Measurements from ENCODE around the gene MINDY4. TPM values are rescaled to one million over a fixed set of nuclear protein-coding genes. Genes with fewer than 3 reads are reported as not detected.
A peak's percentile ranks its signal among the peaks of the same experiment; 100 is the strongest.

Gene MINDY4
- total and polyA plus RNA-seq, 7 experiments from 2014 or later: 0.41 to 1.5 (median 0.91) TPM

DNA sequence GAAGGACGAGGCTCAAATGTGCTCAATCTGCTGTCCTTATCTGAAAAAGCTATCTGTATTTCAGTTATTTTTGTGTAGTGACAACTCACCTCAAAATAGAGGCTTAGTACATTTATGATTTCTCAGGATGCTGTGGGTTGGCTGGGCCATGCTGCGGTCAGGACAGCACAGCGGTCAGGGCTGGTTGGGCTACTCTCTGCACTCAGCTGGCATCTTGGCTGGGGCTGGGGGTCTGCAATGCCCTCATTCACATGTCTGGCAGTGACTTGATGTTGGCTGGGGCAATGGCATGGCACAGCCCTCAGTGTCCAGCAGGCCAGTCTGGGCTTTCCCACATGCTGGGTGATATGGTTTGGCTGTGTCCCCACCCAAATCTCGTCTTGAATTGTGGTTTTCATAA, 34.9 kb upstream of the MINDY4 start:
- no peaks in the 10 kb centered on the region for H3K9me3 ChIP-seq (ENCODE audit: control insufficient read depth in 2 of 3, low read length in 3 of 3)
- DNase-seq (no peak), ATAC-seq (no peak)
- Mint-ChIP-seq H3K4me1 (peaks cover 29 to 70% (median 62%) of the 10 kb centered on the region in 7 donors), H3K9me3 (peaks cover 0 to 3% (median 0%) of the 10 kb centered on the region in 11 donors), H3K27me3 (no peaks in the 10 kb centered on the region), H3K36me3 (peaks cover 0 to 6% (median 0%) of the 10 kb centered on the region in 5 donors), H3K27ac (peak overlapping the region in 5 of 9 donors; percentile 17 to 54 (median 41)), H3K4me3 (no peak overlapping the region)
- H3K36me3 ChIP-seq (ENCODE audit: control insufficient read depth in 2 of 3, insufficient read depth in 3 of 3, low read length in 3 of 3): no peaks in the 10 kb centered on the region
- H3K4me1 ChIP-seq (ENCODE audit: control insufficient read depth in 2 of 2, insufficient read depth in 2 of 2, low read length in 2 of 2): peaks cover 23 to 45% of the 10 kb centered on the region in 2 donors
- H3K4me3 ChIP-seq (ENCODE audit: low read length): no peak overlapping the region
- CTCF ChIA-PET: interaction anchor here (1.3 to 8.6 kb wide), 2 partner anchors 8 to 35 kb away, joined by 4 to 158 read pairs; no protein-coding TSS in a partner anchor
- intact Hi-C loops (cut with micrococcal nuclease): loop anchor here in 1 of 2 donors (5.0 kb wide), 1 partner anchor 579 kb away; no protein-coding TSS in a partner anchor
- no peaks in the 10 kb centered on the region for H3K27me3 ChIP-seq (ENCODE audit: control insufficient read depth in 2 of 2, insufficient read depth in 2 of 2, low read length in 2 of 2)
- H3K27ac ChIP-seq (ENCODE audit: low read depth, low read length): no peak overlapping the region
- POLR2A ChIA-PET: interaction anchor here (0.6 to 2.0 kb wide), 2 partner anchors 9 to 27 kb away, joined by 3 to 19 read pairs; no protein-coding TSS in a partner anchor

DNA sequence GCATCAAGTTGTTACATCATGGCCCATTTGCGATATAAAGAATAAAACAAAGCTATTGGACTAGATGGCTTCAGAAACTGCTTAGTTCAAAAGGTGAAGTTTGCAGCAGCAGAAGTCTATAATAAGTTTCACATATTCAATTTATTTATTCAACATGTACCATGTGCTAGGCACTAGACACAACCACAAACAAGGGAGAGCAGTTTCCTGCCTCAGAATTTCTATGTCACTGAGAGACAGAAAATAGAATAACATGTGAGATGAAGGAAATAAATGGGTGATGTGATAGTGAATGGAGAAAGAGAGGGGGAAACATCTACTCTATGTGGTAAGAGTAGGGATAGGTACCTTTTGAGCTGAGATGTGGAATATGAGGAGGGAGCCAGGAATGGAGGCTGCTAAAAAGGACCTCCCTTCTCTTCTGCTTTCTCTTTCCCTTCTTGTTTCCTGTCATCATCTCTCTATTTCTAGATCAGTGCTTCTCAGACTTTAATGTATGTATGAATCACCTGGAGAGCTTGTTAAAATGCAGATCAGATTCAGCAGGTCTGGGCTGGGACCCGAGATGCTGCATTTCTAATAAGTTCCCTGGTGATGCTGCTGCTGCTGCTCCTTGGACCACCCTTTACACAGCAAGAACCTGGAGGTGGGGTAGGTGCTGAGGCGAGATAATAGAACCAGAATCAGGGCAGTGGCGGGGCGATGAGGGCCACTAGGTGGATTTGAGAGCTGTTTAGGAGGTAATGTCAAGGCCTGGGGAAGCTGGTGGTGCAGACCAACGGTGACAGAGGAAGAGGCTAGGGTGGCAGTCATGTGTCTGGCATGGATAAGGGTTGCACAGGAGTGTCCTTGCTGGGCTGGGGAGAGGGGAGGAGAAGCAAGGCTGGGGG, 32.9 kb upstream of the MINDY4 start:
- POLR2A ChIA-PET: interaction anchor here (0.6 to 4.7 kb wide), 8 partner anchors 11 to 144 kb away, joined by 3 to 126 read pairs (median 6); no protein-coding TSS in a partner anchor
- peak; percentile 52 for ATAC-seq
- Mint-ChIP-seq H3K27ac (peak overlapping the region; percentile 85 to 97 (median 93)), H3K4me3 (peak overlapping the region; percentile 17 to 84 (median 70)), H3K4me1 (peaks cover 22 to 55% (median 46%) of the 10 kb centered on the region in 7 donors), H3K9me3 (peaks cover 0 to 3% (median 0%) of the 10 kb centered on the region in 11 donors), H3K27me3 (peaks cover 0 to 2% (median 0%) of the 10 kb centered on the region in 5 donors), H3K36me3 (peaks cover 0 to 6% (median 0%) of the 10 kb centered on the region in 5 donors)
- H3K4me3 ChIP-seq (ENCODE audit: low read length): peak overlapping the region; percentile 36
- H3K27ac ChIP-seq (ENCODE audit: low read depth, low read length): peak overlapping the region; percentile 61
- peak in 6 of 9 donors; percentile 28 to 55 (median 46) for DNase-seq
- peaks cover 23 to 41% of the 10 kb centered on the region in 2 donors for H3K4me1 ChIP-seq (ENCODE audit: control insufficient read depth in 2 of 2, insufficient read depth in 2 of 2, low read length in 2 of 2)
- H3K27me3 ChIP-seq (ENCODE audit: control insufficient read depth in 2 of 2, insufficient read depth in 2 of 2, low read length in 2 of 2): no peaks in the 10 kb centered on the region
- intact Hi-C loops (cut with micrococcal nuclease): loop anchor here (1.0 to 5.0 kb wide), 3 partner anchors 11 to 581 kb away; partner anchors contain the start of gene GARS1 (in 1 of the 2)
- CTCF ChIA-PET: interaction anchor here (0.6 to 8.6 kb wide), 6 partner anchors 10 to 235 kb away, joined by 4 to 158 read pairs (median 24); partner anchors contain the start of gene CRHR2
- H3K9me3 ChIP-seq (ENCODE audit: control insufficient read depth in 2 of 3, low read length in 3 of 3): no peaks in the 10 kb centered on the region
- H3K36me3 ChIP-seq (ENCODE audit: control insufficient read depth in 2 of 3, insufficient read depth in 3 of 3, low read length in 3 of 3): no peaks in the 10 kb centered on the region

DNA sequence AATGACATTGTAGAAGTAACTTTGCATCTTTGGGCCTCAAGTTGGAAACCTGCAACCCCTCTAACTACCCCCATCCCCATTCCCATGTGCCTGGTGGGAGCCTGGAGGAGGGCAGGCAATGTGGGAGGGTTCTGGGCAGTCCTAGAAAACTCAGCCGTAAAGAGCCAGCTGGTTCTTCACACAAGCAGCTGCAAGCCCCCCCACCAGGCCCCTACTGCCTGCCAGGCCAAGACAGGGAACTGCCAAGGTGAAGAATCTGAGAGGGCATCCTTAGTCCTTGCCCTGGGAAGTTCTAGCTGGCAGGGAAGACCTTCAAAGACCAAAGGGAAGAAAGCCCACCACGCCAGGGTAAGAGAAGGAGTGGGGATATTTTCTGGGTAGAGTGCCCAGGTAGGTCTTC, 31.5 kb upstream of the MINDY4 start:
- POLR2A ChIA-PET: interaction anchor here (0.7 to 4.7 kb wide), 8 partner anchors 12 to 146 kb away, joined by 3 to 126 read pairs (median 6); partner anchors contain the start of gene GARS1

DNA sequence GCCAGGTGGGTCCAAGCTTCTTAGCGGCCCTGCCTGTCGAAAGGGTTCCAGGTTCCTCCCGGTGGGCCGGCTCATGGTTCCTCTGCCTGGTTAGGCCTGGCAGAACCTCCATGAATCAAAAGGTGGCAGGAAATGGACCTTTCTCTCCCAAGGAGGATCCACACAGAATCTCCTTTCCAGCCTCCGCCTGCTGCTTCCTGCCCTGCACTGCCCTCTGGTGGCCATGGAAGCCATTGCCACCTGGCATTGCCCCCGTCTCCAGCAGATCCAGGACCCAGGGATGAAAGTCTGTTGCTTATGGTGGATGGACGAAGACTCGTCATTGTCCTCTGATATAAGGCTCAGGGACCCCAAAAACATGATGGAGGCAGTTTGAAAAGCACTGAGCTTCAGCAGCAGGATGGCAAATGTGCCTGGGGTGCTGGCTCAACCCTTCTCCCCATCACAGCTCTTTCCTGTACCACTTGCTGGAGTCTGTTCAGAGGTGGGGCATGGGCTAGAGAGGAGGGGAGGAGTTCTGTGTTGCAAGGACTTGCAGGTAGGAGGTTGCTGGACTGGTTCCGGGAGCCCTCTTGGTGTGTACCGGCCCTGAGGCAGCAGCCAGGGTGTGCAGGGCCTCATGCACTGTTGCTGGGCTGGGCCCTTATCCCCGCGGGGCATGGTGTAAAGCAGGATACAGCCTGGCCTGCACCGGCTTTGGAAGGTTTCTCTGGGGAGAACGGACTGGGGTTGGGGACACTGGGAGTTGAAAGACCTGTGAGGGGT, 30.6 kb upstream of the MINDY4 start:
- Mint-ChIP-seq H3K4me3 (peak overlapping the region in 3 of 10 donors; percentile 18 to 42 (median 35)), H3K4me1 (peaks cover 22 to 44% (median 39%) of the 10 kb centered on the region in 7 donors), H3K27me3 (peaks cover 0 to 5% (median 0%) of the 10 kb centered on the region in 5 donors), H3K27ac (peak overlapping the region in 7 of 9 donors; percentile 47 to 95 (median 73)), H3K9me3 (peaks cover 0 to 3% (median 0%) of the 10 kb centered on the region in 11 donors), H3K36me3 (peaks cover 0 to 3% (median 0%) of the 10 kb centered on the region in 5 donors)
- no peaks in the 10 kb centered on the region for H3K36me3 ChIP-seq (ENCODE audit: control insufficient read depth in 2 of 3, insufficient read depth in 3 of 3, low read length in 3 of 3)
- no peaks in the 10 kb centered on the region for H3K9me3 ChIP-seq (ENCODE audit: control insufficient read depth in 2 of 3, low read length in 3 of 3)
- POLR2A ChIA-PET: interaction anchor here (1.0 to 4.7 kb wide), 7 partner anchors 13 to 147 kb away, joined by 3 to 126 read pairs (median 5); partner anchors contain the start of gene GARS1
- CTCF ChIA-PET: interaction anchor here (0.6 to 8.6 kb wide), 25 partner anchors 10 to 233 kb away, joined by 3 to 158 read pairs (median 4); partner anchors contain the start of gene CRHR2
- H3K27me3 ChIP-seq (ENCODE audit: control insufficient read depth in 2 of 2, insufficient read depth in 2 of 2, low read length in 2 of 2): no peaks in the 10 kb centered on the region
- no peak overlapping the region for H3K27ac ChIP-seq (ENCODE audit: low read depth, low read length)
- H3K4me3 ChIP-seq (ENCODE audit: low read length): no peak overlapping the region
- DNase-seq: peak; percentile 55 to 85 (median 72)
- peaks cover 27 to 41% of the 10 kb centered on the region in 2 donors for H3K4me1 ChIP-seq (ENCODE audit: control insufficient read depth in 2 of 2, insufficient read depth in 2 of 2, low read length in 2 of 2)
- ATAC-seq: peak; percentile 74
- intact Hi-C loops (cut with micrococcal nuclease): loop anchor here (1.0 to 5.0 kb wide), 8 partner anchors 38 to 230 kb away; partner anchors contain the start of genes CRHR2 (in 1 of the 2) and GARS1 (in 1 of the 2)

More for the DNA sequence above, 31.5 kb upstream of the MINDY4 start:
- intact Hi-C loops (cut with micrococcal nuclease): loop anchor here (1.0 to 5.0 kb wide), 9 partner anchors 37 to 582 kb away; partner anchors contain the start of genes CRHR2 (in 1 of the 2) and GARS1 (in 1 of the 2)
- CTCF ChIA-PET: interaction anchor here (0.6 to 8.6 kb wide), 24 partner anchors 10 to 232 kb away, joined by 3 to 158 read pairs (median 4); partner anchors contain the start of gene CRHR2
- Mint-ChIP-seq H3K27me3 (peaks cover 0 to 5% (median 0%) of the 10 kb centered on the region in 5 donors), H3K9me3 (peaks cover 0 to 3% (median 0%) of the 10 kb centered on the region in 11 donors), H3K4me1 (peaks cover 26 to 49% (median 44%) of the 10 kb centered on the region in 7 donors), H3K36me3 (peaks cover 0 to 6% (median 0%) of the 10 kb centered on the region in 5 donors), H3K27ac (peak overlapping the region in 6 of 9 donors; percentile 85 to 97 (median 94)), H3K4me3 (no peak overlapping the region)
- Histone ChIP-seq H3K36me3 (ENCODE audit: control insufficient read depth in 2 of 3, insufficient read depth in 3 of 3, low read length in 3 of 3) (no peaks in the 10 kb centered on the region), H3K9me3 (ENCODE audit: control insufficient read depth in 2 of 3, low read length in 3 of 3) (no peaks in the 10 kb centered on the region), H3K27me3 (ENCODE audit: control insufficient read depth in 2 of 2, insufficient read depth in 2 of 2, low read length in 2 of 2) (no peaks in the 10 kb centered on the region), H3K4me3 (ENCODE audit: low read length) (no peak overlapping the region), H3K4me1 (ENCODE audit: control insufficient read depth in 2 of 2, insufficient read depth in 2 of 2, low read length in 2 of 2) (peaks cover 27 to 41% of the 10 kb centered on the region in 2 donors), H3K27ac (ENCODE audit: low read depth, low read length) (no peak overlapping the region)
- DNase-seq: no peak
- no peak for ATAC-seq

DNA sequence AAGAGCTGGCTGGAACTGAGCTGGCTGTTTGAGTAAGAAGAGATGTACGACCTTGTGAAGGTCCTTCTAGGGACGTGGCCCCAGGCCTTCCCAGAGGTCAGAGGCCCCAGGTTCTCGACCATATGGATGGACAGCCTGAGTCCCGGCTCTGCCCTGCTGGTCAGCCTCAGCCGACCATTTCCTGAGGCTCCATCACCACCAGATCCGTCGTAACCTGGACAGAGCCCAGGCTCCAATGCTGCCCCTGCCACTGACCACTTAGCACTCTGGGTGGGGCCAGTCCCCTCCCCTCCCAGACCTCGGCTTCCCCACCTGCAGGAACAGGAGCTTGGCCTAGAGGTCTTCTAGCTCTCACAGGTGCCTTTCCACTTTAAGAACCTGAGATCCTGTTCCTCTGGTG, 29.9 kb upstream of the MINDY4 start:
- Histone ChIP-seq H3K36me3 (ENCODE audit: control insufficient read depth in 2 of 3, insufficient read depth in 3 of 3, low read length in 3 of 3) (no peaks in the 10 kb centered on the region), H3K4me3 (ENCODE audit: low read length) (no peak overlapping the region), H3K27ac (ENCODE audit: low read depth, low read length) (no peak overlapping the region), H3K4me1 (ENCODE audit: control insufficient read depth in 2 of 2, insufficient read depth in 2 of 2, low read length in 2 of 2) (peaks cover 27 to 41% of the 10 kb centered on the region in 2 donors), H3K27me3 (ENCODE audit: control insufficient read depth in 2 of 2, insufficient read depth in 2 of 2, low read length in 2 of 2) (no peaks in the 10 kb centered on the region), H3K9me3 (ENCODE audit: control insufficient read depth in 2 of 3, low read length in 3 of 3) (no peaks in the 10 kb centered on the region)
- CTCF ChIA-PET: interaction anchor here (0.5 to 8.6 kb wide), 11 partner anchors 9 to 458 kb away, joined by 3 to 158 read pairs (median 6); partner anchors contain the start of gene CRHR2
- peaks cover 0 to 5% (median 0%) of the 10 kb centered on the region in 5 donors for H3K27me3 Mint-ChIP-seq
- ATAC-seq: no peak
- peaks cover 0 to 3% (median 0%) of the 10 kb centered on the region in 11 donors for H3K9me3 Mint-ChIP-seq
- POLR2A ChIA-PET: interaction anchor here (1.0 to 4.7 kb wide), 3 partner anchors 14 to 144 kb away, joined by 3 to 126 read pairs (median 4); no protein-coding TSS in a partner anchor
- peak overlapping the region in 2 of 9 donors; percentile 12 to 95 for H3K27ac Mint-ChIP-seq
- intact Hi-C loops (cut with micrococcal nuclease): loop anchor here (2.0 to 5.0 kb wide), 2 partner anchors 114 to 118 kb away; no protein-coding TSS in a partner anchor
- H3K4me3 Mint-ChIP-seq: no peak overlapping the region
- peaks cover 0 to 3% (median 0%) of the 10 kb centered on the region in 5 donors for H3K36me3 Mint-ChIP-seq
- DNase-seq: no peak
- peaks cover 22 to 44% (median 39%) of the 10 kb centered on the region in 7 donors for H3K4me1 Mint-ChIP-seq
